HCT116 (cell line): ENCODE results near the gene UBAC2. TPM values are rescaled to one million over a fixed set of nuclear protein-coding genes. Genes with fewer than 3 reads are reported as not detected.

ENCODE experiments used
- ATAC-seq: fragments of 200-7000 bp; cut with Tn5 transposase; 2 replicates; pipeline ENCODE4 v1.9.1; 2020; ENCODE audit warnings: mild to moderate bottlenecking, moderate library complexity
- BruUV-seq: library from RNA; stranded (reverse); fragments of 400-500 nt; replicated peaks from 2 replicates; lab custom pipeline; 2021; lab: Mats Ljungman, UMichigan
- CTCF ChIA-PET: fragments of 300-600 bp; sonication (Branson Sonifier 250); formaldehyde crosslinking; loops from one replicate; lab custom pipeline; 2021; ENCODE audit warnings: antibody characterized with exemption; lab: Charles Lee
- POLR2A ChIA-PET: fragments of 300-600, 350-600 bp; sonication (Branson Sonifier 250); formaldehyde crosslinking; loops from one replicate; lab custom pipeline; 2021; ENCODE audit warnings: antibody characterized with exemption; lab: Charles Lee
- RAD21 ChIA-PET, 2 experiments: fragments of 300-600 bp; sonication (Branson Sonifier 250); formaldehyde crosslinking; loops; one replicate each; lab custom pipeline; 2023; ENCODE audit warnings: low total read pairs in 2 of 2; ENCODE audit not compliant: uncharacterized antibody in 2 of 2, unreplicated experiment in 2 of 2, low non-redundant PET in 1 of 2; lab: Charles Lee
- DNase-seq: peaks from one replicate; pipeline ENCODE4 v3.0.0-alpha.2; 2010; ENCODE audit warnings: low read depth, low spot score
- H2AFZ ChIP-seq: fragments of 200-600 bp; shearing (Covaris generic), sonication (generic); 2 replicates; pipeline ENCODE4 v1.6.1; 2017; ENCODE audit warnings: low read depth, mixed run types, mixed read lengths, antibody characterized with exemption, low read length; ENCODE audit not compliant: poor library complexity, severe bottlenecking
- H3K27ac ChIP-seq: 2 replicates; pipeline ENCODE4 v1.5.1; 2012; ENCODE audit warnings: low read depth, low read length
- H3K27me3 ChIP-seq: fragments of 200-600 bp; sonication (generic); 2 replicates; pipeline ENCODE4 v1.6.1; 2016; ENCODE audit warnings: mixed run types, low read length, mixed read lengths; ENCODE audit not compliant: insufficient read depth
- H3K36me3 ChIP-seq, 2 experiments: fragments of 200-500 bp in 1 of 2; fragments of 200-600 bp in 1 of 2; sonication (Bioruptor generic) in 1 of 2; sonication (generic) in 1 of 2; 2 replicates each; pipeline versions ENCODE4 v1.5.1 to v1.6.1; 2014 to 2016; ENCODE audit warnings: low read length in 2 of 2, inconsistent platforms in 1 of 2, mixed read lengths in 1 of 2, mixed run types in 1 of 2; ENCODE audit not compliant: insufficient read depth in 2 of 2, control insufficient read depth in 1 of 2
- H3K4me1 ChIP-seq, 2 experiments: fragments of 200-600 bp in 1 of 2; sonication (generic) in 1 of 2; 2 replicates each; pipeline versions ENCODE4 v1.5.1 to v1.6.1; 2012 to 2017; ENCODE audit warnings: low read length in 2 of 2, inconsistent platforms in 1 of 2, mild to moderate bottlenecking in 1 of 2, mixed read lengths in 1 of 2, mixed run types in 1 of 2, moderate library complexity in 1 of 2; ENCODE audit not compliant: insufficient read depth in 2 of 2, control insufficient read depth in 1 of 2
- H3K4me2 ChIP-seq: fragments of 200-600 bp; sonication (generic); 2 replicates; pipeline ENCODE4 v1.6.1; 2017; ENCODE audit warnings: mixed run types, low read length, mixed read lengths
- H3K4me3 ChIP-seq, 2 experiments: fragments of 200-600 bp in 1 of 2; sonication (generic) in 1 of 2; replicated peaks in 1 of 2; 2 replicates each; pipeline ENCODE4 v1.5.1; 2011 to 2016; ENCODE audit warnings: low read length in 2 of 2, control low read depth in 1 of 2, low read depth in 1 of 2, mild to moderate bottlenecking in 1 of 2, mixed read lengths in 1 of 2, mixed run types in 1 of 2
- H3K79me2 ChIP-seq: fragments of 200-600 bp; sonication (generic); 2 replicates; pipeline ENCODE4 v1.6.1; 2017; ENCODE audit warnings: mild to moderate bottlenecking, mixed run types, low read length, moderate library complexity, mixed read lengths; ENCODE audit not compliant: insufficient read depth
- H3K9ac ChIP-seq: fragments of 200-600 bp; sonication (generic); 2 replicates; pipeline ENCODE4 v1.6.1; 2016; ENCODE audit warnings: low read length, mixed read lengths
- H3K9me2 ChIP-seq: fragments of 200-600 bp; sonication (generic), shearing (Covaris generic); 2 replicates; pipeline ENCODE4 v1.6.1; 2017; ENCODE audit warnings: mixed run types, mild to moderate bottlenecking, moderate library complexity; ENCODE audit not compliant: insufficient read depth
- H3K9me3 ChIP-seq, 2 experiments: fragments of 200-500 bp in 1 of 2; fragments of 200-600 bp in 1 of 2; sonication (Bioruptor generic) in 1 of 2; sonication (generic) in 1 of 2; 2 replicates each; pipeline ENCODE4 v1.6.1; 2014 to 2017; ENCODE audit warnings: low read length in 2 of 2, mixed read lengths in 2 of 2, inconsistent platforms in 1 of 2, low read depth in 1 of 2, mild to moderate bottlenecking in 1 of 2, mixed run types in 1 of 2, moderate library complexity in 1 of 2; ENCODE audit not compliant: control insufficient read depth in 1 of 2, insufficient read depth in 1 of 2
- H4K20me1 ChIP-seq: fragments of 200-600 bp; sonication (generic), shearing (Covaris generic); 2 replicates; pipeline ENCODE4 v1.6.1; 2017; ENCODE audit warnings: mixed run types, mild to moderate bottlenecking, moderate library complexity; ENCODE audit not compliant: insufficient read depth
- CTCF ChIP-seq, 3 experiments: fragments of 200-600 bp in 1 of 3; sonication (generic) in 1 of 3; IDR thresholded peaks in 2 of 3; conservative IDR thresholded peaks in 1 of 3; 2 replicates each; pipeline ENCODE4 v1.5.1; 2012 to 2017; ENCODE audit warnings: low read depth in 2 of 3, low read length in 2 of 3, antibody characterized with exemption in 1 of 3, borderline replicate concordance in 1 of 3, control low read depth in 1 of 3, mild to moderate bottlenecking in 1 of 3, mixed read lengths in 1 of 3, mixed run types in 1 of 3, moderate library complexity in 1 of 3; ENCODE audit not compliant: insufficient read depth in 1 of 3
- ELF1 ChIP-seq: IDR thresholded peaks from 2 replicates; pipeline ENCODE4 v1.6.1; 2012; ENCODE audit warnings: low read depth, borderline replicate concordance
- EZH2 ChIP-seq: fragments of 200-600 bp; sonication (generic); IDR thresholded peaks from 2 replicates; pipeline ENCODE4 v1.6.1; 2017; ENCODE audit warnings: antibody characterized with exemption, mixed run types
- MAX ChIP-seq: IDR thresholded peaks from 2 replicates; pipeline ENCODE4 v1.6.1; 2012
- POLR2AphosphoS5 ChIP-seq: IDR thresholded peaks from 2 replicates; pipeline ENCODE4 v1.6.1; 2011; ENCODE audit warnings: mild to moderate bottlenecking, low read depth, low read length, moderate library complexity
- RAD21 ChIP-seq: IDR thresholded peaks from 2 replicates; pipeline ENCODE4 v1.6.1; 2012; ENCODE audit warnings: low read depth, mild to moderate bottlenecking
- REST ChIP-seq: IDR thresholded peaks from 2 replicates; pipeline ENCODE4 v1.6.1; 2012; ENCODE audit warnings: low read depth
- SIN3A ChIP-seq: IDR thresholded peaks from 2 replicates; pipeline ENCODE4 v1.6.1; 2012; ENCODE audit warnings: low read depth
- intact Hi-C: fragments of 100-400 bp; cut with micrococcal nuclease; formaldehyde crosslinking; loops from 2 replicates; pipeline ENCODE4 v1.10.0; 2022
- total RNA-seq: library from RNA; stranded (reverse); gene quantifications from one replicate; pipeline ENCODE4 v1.2.1, GENCODE V29; 2021; ENCODE audit not compliant: unreplicated experiment

UBAC2 gene
- total RNA-seq, 1 experiment from 2014 or later: 67.4 TPM

GRCh38 chr13:99435116-99435515 is 234.5 kb downstream of the UBAC2 start (continued):
- TF ChIP-seq REST (no peak), POLR2AphosphoS5 (no peak), MAX (no peak), RAD21 (no peak)
- TF ChIP-seq, all 23 proteins: peak for 0

- Histone ChIP-seq H3K9me3 (no peaks in the 10 kb centered on the region), H3K27ac (no peak overlapping the region), H3K27me3 (no peaks in the 10 kb centered on the region), H3K9me2 (no peaks in the 10 kb centered on the region), H3K4me2 (peak overlapping the region; percentile 64; the same call in 1 of the 2 replicates), H3K4me3 (no peak overlapping the region), H2AFZ (peak overlapping the region; percentile 81), H3K4me1 (peaks cover 6 to 44% of the 10 kb centered on the region in 2 experiments; a peak in 3 of 4 replicates), H3K79me2 (no peaks in the 10 kb centered on the region), H3K9ac (no peak overlapping the region), H4K20me1 (no peaks in the 10 kb centered on the region), H3K36me3 (no peaks in the 10 kb centered on the region)
- DNase-seq (no peak), ATAC-seq (no peak)
- ChIA-PET RAD21 (no interaction called here), CTCF (interaction anchor here (1.4 to 7.9 kb wide), 6 partner anchors 10 to 259 kb away, joined by 3 to 90 read pairs (median 8); no protein-coding TSS in a partner anchor), POLR2A (no interaction called here)
- no TSS peak for BruUV-seq
- intact Hi-C loops: no loop called here
- no peak for TF ChIP-seq SIN3A
- no peak for TF ChIP-seq EZH2
- TF ChIP-seq ELF1: no peak
- no peak for TF ChIP-seq CTCF (IDR thresholded peaks at IDR 0.05 in 2 of 3, conservative IDR thresholded peaks at IDR 0.05 in 1 of 3; ENCODE audit: borderline replicate concordance in 1 of 3, insufficient read depth in 1 of 3, low read depth in 2 of 3, low read length in 2 of 3)
- no peak for TF ChIP-seq RAD21
- no peak for TF ChIP-seq REST
These were observed 235.3 kb downstream of the UBAC2 start for GRCh38 chr13:99435998-99436397.
